NCI-H748 treated with DMSO at 0.1 percent for 48 hours (cell line): ENCODE measurements around the gene CPEB4.

ENCODE experiments used
- DNase-seq: peaks from one replicate; lab custom pipeline; 2025; lab: John Stamatoyannopoulos, UW

The CPEB4 gene

GRCh38 chr5:173884402-173885053 lies 3.6 kb upstream of the CPEB4 start:
- DNase-seq = no peak

- DNase-seq = no peak
Measured at GRCh38 chr5:173885054-173885443, 3.1 kb upstream of the CPEB4 start.

- no peak for DNase-seq
Measured at GRCh38 chr5:173885475-173886010, 2.6 kb upstream of the CPEB4 start.

DNA sequence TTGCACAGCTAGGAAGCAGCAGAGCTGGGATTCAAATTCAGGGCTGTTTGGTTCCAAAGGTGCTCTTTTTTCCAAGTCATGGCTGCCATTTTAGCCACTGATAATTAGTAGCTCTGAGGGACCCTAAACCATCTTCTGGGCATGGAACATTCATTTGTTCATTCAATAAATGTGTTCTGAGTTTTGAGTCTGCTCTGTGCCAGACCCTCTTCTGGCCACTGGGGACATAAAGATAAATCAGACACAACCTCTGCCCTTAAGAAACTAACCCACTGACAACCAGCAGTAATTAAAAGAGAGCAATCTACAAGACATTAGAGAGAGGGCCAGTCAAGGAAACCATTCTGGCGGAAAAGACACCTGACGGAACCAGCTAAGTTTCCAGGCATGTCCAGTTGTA lies 2.0 kb upstream of the CPEB4 start:
- no peak for DNase-seq

DNA sequence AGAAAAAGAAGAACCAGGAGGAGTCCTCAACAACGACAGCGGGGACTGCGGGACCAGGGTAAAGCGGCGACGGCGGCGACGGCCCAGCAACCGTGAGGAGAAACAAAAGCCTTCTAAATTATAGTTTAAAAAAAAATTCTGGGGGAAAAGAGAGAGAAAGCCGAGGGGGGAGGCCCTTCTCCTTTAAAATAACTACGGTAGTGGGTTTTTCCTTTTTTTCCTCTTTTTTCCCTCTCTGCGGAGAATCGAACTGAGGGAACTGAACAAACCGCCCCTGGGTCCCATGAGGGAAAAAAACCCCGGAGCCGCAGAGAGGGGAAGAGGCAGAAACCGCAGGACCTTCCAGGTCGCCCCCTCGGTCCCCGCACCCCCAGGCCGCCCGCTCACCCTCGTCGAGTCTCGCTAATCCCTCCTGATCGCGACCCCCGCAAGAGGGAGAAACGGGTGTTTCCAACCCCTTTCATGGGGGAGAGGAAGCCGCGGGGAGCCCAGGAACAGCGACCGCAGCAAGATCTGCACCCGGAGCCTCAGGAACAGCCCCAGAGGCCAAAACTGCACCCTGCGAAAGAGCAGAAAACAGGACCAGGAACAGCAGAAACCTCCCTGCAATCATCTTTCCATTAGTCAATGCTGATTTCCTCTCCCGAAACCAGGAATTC lies 453 bp downstream of the CPEB4 start:
- DNase-seq = no peak

GRCh38 chr5:173890195-173890991 lies 2.2 kb downstream of the CPEB4 start:
- peak; percentile 47 for DNase-seq

GRCh38 chr5:173891308-173892116 lies 3.4 kb downstream of the CPEB4 start:
- no peak for DNase-seq

DNA sequence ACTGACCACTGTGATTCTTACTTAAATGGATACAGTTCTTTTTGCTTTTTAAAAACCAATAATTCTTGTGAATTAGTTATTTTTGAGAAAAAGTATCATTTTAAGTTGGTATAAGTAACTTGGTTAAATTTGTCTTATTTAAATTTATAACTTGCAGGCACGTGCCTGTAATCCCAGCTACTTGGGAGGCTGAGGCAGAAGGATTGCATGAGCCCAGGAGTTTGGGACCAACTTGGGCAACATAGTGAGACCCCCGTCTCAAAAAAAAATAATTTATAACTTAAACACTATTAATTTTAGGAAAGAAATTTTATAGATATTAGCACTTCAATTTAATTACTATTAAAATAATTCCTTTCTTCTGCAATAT lies 5.0 kb downstream of the CPEB4 start:
- no peak for DNase-seq

DNA sequence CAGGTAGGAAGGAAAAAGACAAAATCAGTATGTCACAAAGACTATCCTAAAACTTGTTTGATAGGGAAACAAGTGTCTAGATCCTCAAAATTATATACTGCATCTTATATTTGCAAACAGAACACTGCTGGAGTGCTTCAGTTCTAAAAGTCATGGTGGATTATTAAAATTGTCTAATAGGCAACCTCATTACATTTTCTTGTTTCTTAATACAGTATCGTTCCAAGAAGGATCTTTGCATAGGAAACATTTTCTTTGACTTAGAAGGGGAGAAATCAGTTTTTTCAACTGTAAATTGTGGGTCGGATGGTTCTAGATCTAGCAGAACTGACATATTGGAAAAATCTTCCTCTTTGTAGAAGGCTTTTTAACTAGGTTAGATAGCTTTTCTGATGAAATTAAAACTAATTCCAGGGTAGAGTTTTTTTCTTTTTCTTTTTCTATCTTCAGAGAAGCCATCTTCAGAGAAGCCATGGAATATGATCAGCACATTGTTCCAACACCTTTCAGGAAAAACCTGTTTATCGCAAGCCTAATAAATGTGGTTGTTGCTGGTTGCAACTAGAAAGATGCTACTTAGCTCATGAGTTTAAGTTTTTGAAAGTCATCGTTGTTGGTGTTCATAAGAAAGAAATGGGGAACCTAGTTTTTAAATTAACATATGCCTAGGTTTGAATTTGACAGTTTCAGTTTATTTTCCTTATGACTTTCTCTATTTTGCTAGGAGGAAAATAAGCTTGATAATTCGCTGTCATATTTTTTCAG lies 7.4 kb downstream of the CPEB4 start:
- no peak for DNase-seq

GRCh38 chr5:173896631-173897030 lies 8.5 kb downstream of the CPEB4 start:
- DNase-seq = no peak

GRCh38 chr5:173901705-173902104 lies 13.6 kb downstream of the CPEB4 start:
- DNase-seq = no peak

DNA sequence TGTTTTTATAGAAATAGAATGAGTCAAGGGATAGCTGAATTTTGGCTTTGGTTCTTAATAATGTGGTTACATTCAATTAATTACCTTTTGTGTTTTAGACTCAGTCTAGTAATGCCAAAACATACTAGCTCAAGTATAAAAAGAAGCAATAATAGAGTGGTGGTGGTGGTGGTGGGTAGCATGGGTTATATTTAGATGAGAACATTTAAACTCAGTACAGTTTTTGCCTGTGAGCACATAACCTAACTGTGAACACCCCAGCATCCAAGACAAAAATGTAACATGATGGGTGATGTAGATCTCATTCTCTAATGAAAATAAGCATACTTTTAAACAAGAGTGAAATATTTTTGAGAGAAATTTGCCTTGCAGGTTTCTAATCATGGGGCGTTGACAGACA lies 14.2 kb downstream of the CPEB4 start:
- no peak for DNase-seq

- no peak for DNase-seq
Measured at GRCh38 chr5:173902743-173903142, 14.6 kb downstream of the CPEB4 start.

GRCh38 chr5:173903396-173904140 lies 15.4 kb downstream of the CPEB4 start:
- DNase-seq = no peak

- DNase-seq = no peak
Measured at GRCh38 chr5:173904151-173904550, 16.0 kb downstream of the CPEB4 start.

DNA sequence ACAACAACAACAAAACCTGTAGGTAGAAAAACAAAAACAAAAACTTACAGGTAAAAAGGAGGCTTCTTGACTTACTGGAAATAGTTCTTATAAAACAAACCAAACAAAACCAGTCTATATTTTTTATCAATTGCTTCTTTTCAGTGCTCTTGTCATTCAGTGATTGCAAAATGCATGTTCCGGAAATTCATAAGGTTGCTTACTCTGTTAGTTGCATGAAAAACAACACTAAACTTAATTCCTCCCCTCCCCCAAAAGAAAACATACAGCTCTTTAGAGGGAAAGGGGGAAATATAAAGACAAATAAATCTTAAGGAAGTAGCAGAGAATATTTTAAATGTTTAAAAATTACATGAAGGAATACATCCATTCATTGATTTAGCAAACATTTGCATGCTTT lies 19.1 kb downstream of the CPEB4 start:
- no peak for DNase-seq

DNA sequence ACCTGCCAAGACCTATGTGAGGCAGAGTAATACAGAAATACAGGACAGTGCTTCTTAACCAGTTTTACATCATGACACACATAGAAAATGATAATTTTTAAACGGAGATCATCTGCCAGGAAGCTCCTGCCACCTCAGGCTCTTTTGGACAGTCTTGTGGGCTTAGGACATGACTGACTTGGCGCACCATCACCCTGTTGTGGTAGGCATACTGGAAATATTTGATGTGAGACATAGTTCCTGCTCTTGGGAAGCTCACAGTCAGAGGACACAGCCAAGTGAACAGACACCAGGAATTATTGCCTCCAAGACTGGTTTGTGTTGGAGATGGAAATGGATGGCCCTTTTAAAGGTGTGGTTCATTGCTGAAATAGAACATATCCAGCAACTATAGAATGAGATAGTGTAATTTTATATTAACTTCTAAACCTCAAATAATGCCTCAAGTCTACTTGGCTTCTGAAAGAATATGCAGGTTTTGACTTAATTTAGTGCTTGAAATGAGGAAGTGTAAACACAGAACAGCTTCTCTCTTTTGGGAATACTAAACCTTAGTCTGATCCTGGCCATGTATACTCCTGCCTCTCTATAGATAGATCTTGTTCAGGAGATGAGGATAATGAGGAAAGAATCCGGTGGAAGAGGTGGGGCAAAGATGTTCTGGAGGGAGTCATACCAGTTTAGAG lies 19.7 kb downstream of the CPEB4 start:
- no peak for DNase-seq

DNA sequence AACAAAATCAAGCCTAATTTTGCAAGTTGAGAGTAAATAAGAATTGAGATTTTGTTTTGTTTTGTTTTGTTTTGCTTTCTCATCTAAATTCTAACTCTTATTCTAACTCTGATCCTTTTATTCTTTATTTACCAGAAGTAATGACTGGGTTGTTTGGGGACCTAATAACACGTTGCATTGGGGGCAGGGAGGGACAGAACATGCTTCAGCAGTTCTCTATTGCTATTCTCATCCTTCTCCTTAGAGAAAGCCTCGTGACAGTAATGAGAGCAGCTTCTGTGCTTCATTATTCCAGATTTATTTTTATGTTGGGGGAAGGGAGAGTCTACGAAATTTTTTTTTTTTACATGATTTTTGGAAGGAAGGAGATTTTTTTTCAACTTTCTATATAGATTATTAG lies 21.1 kb downstream of the CPEB4 start:
- DNase-seq = no peak

DNA sequence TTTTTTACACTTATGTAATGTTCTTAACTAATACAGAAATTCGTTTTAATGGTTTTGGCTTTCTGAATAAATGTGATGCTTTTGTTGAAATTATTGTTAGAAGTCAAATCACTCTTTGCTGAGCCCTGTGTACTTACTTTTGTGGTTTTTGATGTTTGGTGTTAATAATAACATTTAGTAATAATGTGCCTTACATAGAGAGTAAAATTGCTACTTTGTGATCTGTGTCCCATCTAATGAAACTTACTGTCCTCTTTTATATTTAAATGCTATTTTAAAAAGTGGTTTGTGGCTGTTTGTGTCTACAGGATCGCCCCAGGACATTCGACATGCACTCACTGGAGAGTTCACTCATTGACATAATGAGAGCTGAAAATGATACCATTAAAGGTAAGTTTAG lies 22.1 kb downstream of the CPEB4 start:
- no peak for DNase-seq

DNA sequence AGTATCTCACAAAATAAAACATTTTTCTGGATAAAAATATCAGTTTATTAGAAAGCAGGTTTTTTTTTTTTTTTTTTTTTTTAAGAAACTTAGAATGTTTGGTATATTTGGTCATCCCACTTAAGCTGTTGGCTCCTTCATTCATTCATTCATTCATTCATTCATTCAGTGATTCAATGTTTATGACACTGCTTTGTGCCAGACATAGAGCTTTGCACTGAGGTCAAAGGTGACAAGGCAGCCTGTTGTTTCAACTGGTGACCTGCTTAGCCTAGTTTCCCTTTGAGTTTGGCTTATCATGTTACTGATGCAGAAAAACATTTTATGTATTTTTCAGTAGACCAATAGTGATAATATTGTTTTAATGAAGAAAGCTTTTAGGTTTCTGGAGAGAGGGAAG lies 23.5 kb downstream of the CPEB4 start:
- DNase-seq = no peak
